Measurements from ENCODE around the gene HDC.

- TF ChIP-seq POLR2A (IDR thresholded peaks at IDR 0.05) (no peak), CTCF (IDR thresholded peaks at IDR 0.05) (no peak)
Observed at GRCh38 chr15:50192926-50193620, 72.5 kb downstream of the HDC start.

Measured in heart left ventricle (tissue), 13 donors.